HG02852 (cell line): ENCODE results near the gene ANKRD18A.
"Not testable (repeated sequence)": the region's sequence is repeated elsewhere in the genome, so short reads cannot be mapped to it uniquely, and the experiment has no call there.

ENCODE experiments used
- ATAC-seq: cut with Tn5 transposase; IDR thresholded peaks from one replicate; pipeline ENCODE4 v1.9.1; 2021; ENCODE audit warnings: mild to moderate bottlenecking, moderate library complexity; ENCODE audit not compliant: unreplicated experiment

The ANKRD18A gene

GRCh38 chr9:38629511-38629910 lies 9.1 kb upstream of the ANKRD18A start:
- ATAC-seq, result no peak

- ATAC-seq, result no peak
These were observed 5.6 kb upstream of the ANKRD18A start for GRCh38 chr9:38626006-38626405.

GRCh38 chr9:38622951-38623350 lies 2.6 kb upstream of the ANKRD18A start:
- no peak for ATAC-seq

GRCh38 chr9:38622288-38622674 lies 1.9 kb upstream of the ANKRD18A start:
- no peak for ATAC-seq

GRCh38 chr9:38621434-38622287 lies 1.3 kb upstream of the ANKRD18A start:
- peak; percentile 28 for ATAC-seq

- no peak for ATAC-seq
These were observed 594 bp downstream of the ANKRD18A start for GRCh38 chr9:38619556-38620447.

GRCh38 chr9:38598029-38598745 lies 22.2 kb downstream of the ANKRD18A start:
- not testable (repeated sequence) for ATAC-seq

GRCh38 chr9:38595117-38595516 lies 25.3 kb downstream of the ANKRD18A start:
- not testable (repeated sequence) for ATAC-seq

GRCh38 chr9:38591346-38592063 lies 28.9 kb downstream of the ANKRD18A start:
- not testable (repeated sequence) for ATAC-seq

GRCh38 chr9:38583765-38584164 lies 36.6 kb downstream of the ANKRD18A start:
- ATAC-seq, result not testable (repeated sequence)

GRCh38 chr9:38580112-38580511 lies 40.3 kb downstream of the ANKRD18A start:
- not testable (repeated sequence) for ATAC-seq

GRCh38 chr9:38576181-38576580 lies 44.2 kb downstream of the ANKRD18A start:
- not testable (repeated sequence) for ATAC-seq

- not testable (repeated sequence) for ATAC-seq
These were observed 54.3 kb downstream of the ANKRD18A start for GRCh38 chr9:38566048-38566447.

GRCh38 chr9:38565178-38565577 lies 55.2 kb downstream of the ANKRD18A start:
- not testable (repeated sequence) for ATAC-seq

- not testable (repeated sequence) for ATAC-seq
These were observed 56.5 kb downstream of the ANKRD18A start for GRCh38 chr9:38563911-38564310.

GRCh38 chr9:38561134-38561533 lies 59.3 kb downstream of the ANKRD18A start:
- not testable (repeated sequence) for ATAC-seq

GRCh38 chr9:38559172-38559571 lies 61.2 kb downstream of the ANKRD18A start:
- not testable (repeated sequence) for ATAC-seq

- ATAC-seq, result not testable (repeated sequence)
These were observed 62.6 kb downstream of the ANKRD18A start for GRCh38 chr9:38557746-38558145.

- not testable (repeated sequence) for ATAC-seq
These were observed 65.4 kb downstream of the ANKRD18A start for GRCh38 chr9:38554966-38555365.

- not testable (repeated sequence) for ATAC-seq
These were observed 67.4 kb downstream of the ANKRD18A start for GRCh38 chr9:38553019-38553418.
